ENCODE measurements around the gene CTSZ. TPM values are rescaled to one million over a fixed set of nuclear protein-coding genes. Genes with fewer than 3 reads are reported as not detected.

CTSZ gene
- total and polyA plus RNA-seq, 10 of the 15 experiments (the other 5 are each of a cell fraction or from before 2014, with no cell fraction given), result 6.0 to 301 (median 154) TPM

GRCh38 chr20:59020938-59021551, 14.0 kb upstream of the CTSZ start (continued):
- TF ChIP-seq ZNF592 (IDR thresholded peaks at IDR 0.05) (no peak), ZNF24 (IDR thresholded peaks at IDR 0.05) (no peak), MYC (IDR thresholded peaks at IDR 0.05; ENCODE audit: insufficient read depth, insufficient read length, insufficient replicate concordance, low read length, severe bottlenecking) (no peak), WRNIP1 (IDR thresholded peaks at IDR 0.05; ENCODE audit: borderline replicate concordance, low read depth, low read length) (no peak), SPI1 (IDR thresholded peaks at IDR 0.05; ENCODE audit: borderline replicate concordance, insufficient read depth, low read depth, low read length) (no peak)
- TF ChIP-seq, protein P1, sequence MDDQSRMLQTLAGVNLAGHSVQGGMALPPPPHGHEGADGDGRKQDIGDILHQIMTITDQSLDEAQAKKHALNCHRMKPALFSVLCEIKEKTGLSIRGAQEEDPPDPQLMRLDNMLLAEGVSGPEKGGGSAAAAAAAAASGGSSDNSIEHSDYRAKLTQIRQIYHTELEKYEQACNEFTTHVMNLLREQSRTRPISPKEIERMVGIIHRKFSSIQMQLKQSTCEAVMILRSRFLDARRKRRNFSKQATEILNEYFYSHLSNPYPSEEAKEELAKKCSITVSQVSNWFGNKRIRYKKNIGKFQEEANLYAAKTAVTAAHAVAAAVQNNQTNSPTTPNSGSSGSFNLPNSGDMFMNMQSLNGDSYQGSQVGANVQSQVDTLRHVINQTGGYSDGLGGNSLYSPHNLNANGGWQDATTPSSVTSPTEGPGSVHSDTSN (IDR thresholded peaks at IDR 0.05; ENCODE audit: insufficient replicate concordance, low read depth, low read length), result no peak

Measured in GM12878 (cell line).